Superior temporal gyrus (tissue), 1 donor: ENCODE data around the gene NSG2.
A peak's percentile ranks its signal among the peaks of the same experiment; 100 is the strongest.
"Not testable (repeated sequence)": the region's sequence is repeated elsewhere in the genome, so short reads cannot be mapped to it uniquely, and the experiment has no call there.

Source experiments
- DNase-seq: peaks from one replicate; pipeline ENCODE4 v3.0.0-alpha.2; 2016; ENCODE audit errors: extremely low spot score

NSG2 gene

GRCh38 chr5:174101195-174101730, 55.8 kb downstream of the NSG2 start:
- DNase-seq, result no peak

- DNase-seq, result not testable (repeated sequence)
Observed at GRCh38 chr5:174102574-174102973, 57.1 kb downstream of the NSG2 start.

- no peak for DNase-seq
Observed at GRCh38 chr5:174106997-174107655, 61.6 kb downstream of the NSG2 start.

GRCh38 chr5:174108745-174109144, 63.2 kb downstream of the NSG2 start:
- no peak for DNase-seq

GRCh38 chr5:174109698-174110260, 64.3 kb downstream of the NSG2 start:
- no peak for DNase-seq

- DNase-seq, result peak; percentile 34
Observed at GRCh38 chr5:174110310-174110709, 64.8 kb downstream of the NSG2 start.

- DNase-seq, result peak; percentile 38
Observed at GRCh38 chr5:174111287-174111973, 65.9 kb downstream of the NSG2 start.

GRCh38 chr5:174115226-174115625, 69.7 kb downstream of the NSG2 start:
- DNase-seq, result no peak

GRCh38 chr5:174118823-174119467, 73.4 kb downstream of the NSG2 start:
- no peak for DNase-seq

GRCh38 chr5:174119468-174119881, 74.0 kb downstream of the NSG2 start:
- DNase-seq, result peak; percentile 89

GRCh38 chr5:174120401-174121005, 75.0 kb downstream of the NSG2 start:
- peak; percentile 48 for DNase-seq

- no peak for DNase-seq
Observed at GRCh38 chr5:174134545-174134944, 89.0 kb downstream of the NSG2 start.

- DNase-seq, result peak; percentile 56
Observed at GRCh38 chr5:174139623-174140022, 94.1 kb downstream of the NSG2 start.

GRCh38 chr5:174140452-174141020, 95.0 kb downstream of the NSG2 start:
- DNase-seq, result no peak

GRCh38 chr5:174141398-174141797, 95.9 kb downstream of the NSG2 start:
- DNase-seq, result no peak

GRCh38 chr5:174145091-174145490, 99.6 kb downstream of the NSG2 start:
- DNase-seq, result no peak

- peak; percentile 92 for DNase-seq
Observed at GRCh38 chr5:174145821-174146220, 100.3 kb downstream of the NSG2 start.

GRCh38 chr5:174146556-174146955, 101.0 kb downstream of the NSG2 start:
- no peak for DNase-seq

- not testable (repeated sequence) for DNase-seq
Observed at GRCh38 chr5:174147012-174147411, 101.5 kb downstream of the NSG2 start.

- no peak for DNase-seq
Observed at GRCh38 chr5:174147551-174147950, 102.0 kb downstream of the NSG2 start.

GRCh38 chr5:174148721-174149120, 103.2 kb downstream of the NSG2 start:
- no peak for DNase-seq

- DNase-seq, result no peak
Observed at GRCh38 chr5:174149426-174149825, 103.9 kb downstream of the NSG2 start.
